Astrocyte of the hippocampus (primary cell): Measurements from ENCODE around the gene EI24.
A peak's percentile ranks its signal among the peaks of the same experiment; 100 is the strongest.

Experiments
- DNase-seq: peaks from one replicate; pipeline ENCODE4 v3.0.0; 2011; ENCODE audit warnings: low read depth, low spot score

The EI24 gene

GRCh38 chr11:125627236-125627910 lies 58.1 kb downstream of the EI24 start:
- DNase-seq = peak; percentile 31
